Right hindlimb (tissue), 1 donor: Measurements from ENCODE around the gene SLC8A1.

Experiments used
- DNase-seq: peaks from one replicate; pipeline ENCODE4 v3.0.0-alpha.2; 2018

Gene SLC8A1

DNA sequence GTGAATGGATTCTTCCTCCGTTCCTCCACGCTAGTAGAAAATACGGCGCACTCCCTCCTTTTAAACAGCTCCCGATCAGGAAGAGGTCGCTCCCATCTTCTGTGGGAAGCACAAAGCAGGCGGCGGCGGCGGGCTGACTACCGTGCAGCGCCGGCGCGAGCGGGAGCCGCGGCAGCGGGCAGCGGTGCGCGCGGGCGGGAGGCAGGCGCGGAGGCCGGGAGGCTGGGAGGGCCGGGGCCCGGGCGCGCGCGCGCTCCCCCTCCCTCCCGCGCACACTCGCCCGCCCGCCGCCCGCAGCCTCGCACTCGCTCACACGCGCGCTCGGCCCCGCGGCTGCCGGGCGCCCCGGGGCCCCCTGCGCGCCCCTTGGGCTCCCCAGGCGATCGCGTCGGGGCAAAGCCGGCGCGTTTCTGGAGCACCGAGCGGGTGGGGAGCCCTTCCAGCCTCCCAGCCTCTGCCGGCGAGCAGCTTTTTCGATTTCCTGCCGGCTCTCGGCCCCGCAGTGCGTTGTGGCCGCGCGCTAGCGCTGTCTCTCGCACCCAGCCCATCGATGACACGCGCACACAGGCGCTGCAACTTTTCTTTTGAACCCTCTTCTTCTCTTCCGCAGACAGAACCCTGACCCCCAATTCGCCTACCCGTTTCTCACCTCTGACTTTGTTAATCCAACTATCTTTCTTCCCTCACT, at the start of gene SLC8A1:
TSS of gene SLC8A1 (minus strand) at position 173 of the 688 bp plus-strand sequence.
- DNase-seq, result peak; percentile 59

DNA sequence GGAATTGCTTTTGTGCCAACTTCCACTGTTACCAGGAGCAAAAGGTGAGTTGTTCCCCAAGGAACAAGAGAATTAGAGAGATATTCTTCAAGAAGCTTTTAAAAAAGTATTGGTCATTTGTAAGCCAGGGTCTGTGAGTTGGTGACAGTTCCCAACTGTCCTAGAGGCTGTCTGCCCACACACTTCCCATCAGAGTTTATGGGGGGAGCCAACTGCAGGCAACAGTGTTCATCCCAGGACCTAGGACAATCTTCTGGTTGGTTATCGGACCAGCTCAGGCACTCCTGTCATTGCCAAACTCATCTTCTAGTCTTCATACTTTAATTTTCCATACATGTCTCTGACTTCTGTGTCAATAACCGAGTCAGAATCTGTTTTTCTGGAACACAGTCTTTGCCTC, 47.5 kb upstream of the SLC8A1 start:
- no peak for DNase-seq

DNA sequence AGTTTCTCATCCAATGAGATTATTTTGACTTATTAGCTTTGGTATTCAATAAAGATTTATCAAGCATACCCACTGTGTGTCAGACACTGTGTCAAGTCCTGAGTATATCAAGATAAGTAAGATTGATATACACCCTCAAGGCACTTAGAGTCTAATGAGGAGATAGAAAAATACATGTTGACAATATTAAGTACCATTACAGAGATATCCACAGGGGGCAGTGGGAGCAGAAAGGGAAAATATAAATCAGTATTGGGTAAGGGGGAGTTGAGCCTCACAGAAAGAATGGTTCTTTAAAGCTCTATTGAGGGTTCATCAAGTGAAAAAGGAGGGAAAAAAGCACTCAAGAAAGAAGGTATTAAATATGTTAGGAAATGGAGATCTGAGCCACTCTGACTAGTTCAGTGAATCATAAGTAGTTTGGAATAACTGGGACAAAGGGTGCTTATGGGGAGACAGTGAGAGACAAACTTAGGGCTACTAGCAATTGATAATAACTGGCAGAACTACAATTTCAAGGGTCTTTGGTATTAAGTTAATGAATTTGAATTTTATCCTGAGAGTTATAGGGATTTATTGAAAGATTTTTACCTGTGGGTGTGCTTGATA, 45.5 kb upstream of the SLC8A1 start:
- DNase-seq, result no peak

DNA sequence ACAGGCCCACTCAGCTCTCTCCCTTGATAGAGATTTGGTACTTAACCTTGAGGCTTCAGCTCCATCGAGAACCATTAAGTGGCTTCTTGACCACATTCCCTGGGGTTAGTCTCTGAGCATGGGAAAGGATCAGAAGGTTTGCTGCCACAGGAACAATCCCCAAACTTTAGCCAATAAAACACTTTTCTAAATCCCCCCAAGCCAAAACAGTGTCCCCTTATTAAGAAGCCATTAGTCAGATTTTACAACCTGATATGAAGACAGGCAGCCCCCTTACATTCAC, 37.7 kb upstream of the SLC8A1 start:
- no peak for DNase-seq

DNA sequence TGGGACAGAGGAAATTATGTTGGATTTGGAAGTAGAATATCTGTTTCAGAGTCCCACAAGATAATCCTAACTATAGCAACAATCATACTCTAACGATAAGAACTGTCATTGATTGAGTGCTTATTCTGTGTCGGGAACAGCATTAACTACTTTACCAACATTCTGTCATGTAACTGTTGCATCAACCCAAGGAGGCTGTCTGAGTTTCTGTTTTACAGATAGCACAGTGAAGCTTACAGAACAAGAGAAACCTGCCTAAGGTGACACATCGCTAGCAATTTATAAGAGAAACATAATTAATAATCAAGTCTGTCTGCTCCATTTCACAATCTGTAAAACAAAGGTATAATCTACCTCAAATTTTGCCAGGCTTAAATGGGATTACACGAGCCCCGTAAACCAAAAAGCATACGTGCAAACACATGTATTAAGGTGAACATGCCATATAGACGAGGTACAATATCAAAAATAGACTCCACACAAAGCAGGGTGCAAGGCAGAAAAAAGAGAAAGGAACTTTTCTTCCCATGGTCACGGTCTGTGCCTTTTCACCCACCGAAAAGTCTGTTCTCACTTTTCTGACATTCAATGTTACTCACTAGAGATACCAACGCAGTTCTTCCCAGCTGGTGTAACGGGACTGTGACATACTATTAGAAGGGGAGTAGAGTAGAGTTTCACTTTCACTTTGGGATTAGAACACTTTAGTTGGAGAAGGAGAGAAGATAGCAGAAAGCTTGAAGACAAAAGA, 37.2 kb upstream of the SLC8A1 start:
- DNase-seq, result no peak

DNA sequence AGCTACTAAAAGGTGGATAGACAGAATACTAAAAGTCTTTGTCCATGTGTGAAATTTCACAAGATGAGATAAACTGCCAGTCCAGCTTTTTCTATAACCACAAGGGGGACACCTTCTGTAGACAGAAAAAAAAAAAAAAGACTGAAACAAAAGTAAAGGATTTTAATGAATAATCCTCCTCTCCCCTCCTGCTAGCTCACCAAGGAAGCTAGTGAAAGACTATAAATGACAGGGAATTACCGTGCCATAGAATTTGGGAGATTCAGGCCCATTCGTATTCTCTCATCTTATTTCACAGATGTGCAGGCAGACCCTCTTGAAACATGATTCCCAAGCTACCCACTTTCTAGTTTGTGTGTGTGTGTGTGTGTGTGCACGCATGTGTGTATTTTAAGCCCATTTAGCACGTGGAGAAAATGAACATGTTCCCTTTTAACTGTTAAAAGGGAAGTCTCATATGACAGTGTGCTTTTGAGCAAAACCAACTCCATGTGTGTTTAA, 36.3 kb upstream of the SLC8A1 start:
- DNase-seq, result no peak

DNA sequence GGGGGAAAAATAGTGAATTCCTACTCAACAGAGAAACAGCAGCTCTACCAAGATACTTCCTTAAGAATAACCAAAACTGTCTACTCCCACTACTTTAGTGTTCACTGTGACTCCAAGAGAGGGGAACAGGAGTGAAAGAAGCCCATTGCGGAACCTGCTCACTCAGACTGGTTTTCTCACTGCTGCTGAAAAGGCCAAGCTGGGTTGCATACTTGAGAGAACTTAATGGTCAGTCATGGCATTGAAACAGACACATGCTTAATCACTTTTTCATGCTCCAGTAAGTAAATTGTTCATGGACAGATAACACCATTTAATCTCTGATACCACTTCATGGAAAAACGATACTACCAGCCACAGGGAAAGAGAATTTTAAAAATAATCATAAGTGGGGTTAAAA, 35.7 kb upstream of the SLC8A1 start:
- DNase-seq, result no peak

DNA sequence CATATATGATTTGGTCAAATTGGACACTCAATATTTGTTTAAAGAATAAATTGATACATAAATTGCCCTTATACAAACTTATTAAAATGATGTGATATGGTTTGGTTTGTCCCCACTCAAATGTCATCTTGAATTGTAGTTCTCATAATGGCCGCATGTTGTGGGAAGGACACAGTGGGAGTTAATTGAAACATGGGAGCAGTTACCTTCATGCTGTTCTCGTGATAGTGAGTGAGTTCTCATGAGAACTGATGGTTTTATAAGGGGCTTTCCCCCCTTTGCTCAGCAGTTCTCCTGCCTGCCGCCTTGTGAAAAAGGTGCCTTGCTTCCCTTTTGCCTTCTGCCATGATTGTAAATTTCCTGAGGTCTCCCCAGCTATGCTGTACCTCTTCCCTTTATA, 34.0 kb upstream of the SLC8A1 start:
- DNase-seq, result no peak

DNA sequence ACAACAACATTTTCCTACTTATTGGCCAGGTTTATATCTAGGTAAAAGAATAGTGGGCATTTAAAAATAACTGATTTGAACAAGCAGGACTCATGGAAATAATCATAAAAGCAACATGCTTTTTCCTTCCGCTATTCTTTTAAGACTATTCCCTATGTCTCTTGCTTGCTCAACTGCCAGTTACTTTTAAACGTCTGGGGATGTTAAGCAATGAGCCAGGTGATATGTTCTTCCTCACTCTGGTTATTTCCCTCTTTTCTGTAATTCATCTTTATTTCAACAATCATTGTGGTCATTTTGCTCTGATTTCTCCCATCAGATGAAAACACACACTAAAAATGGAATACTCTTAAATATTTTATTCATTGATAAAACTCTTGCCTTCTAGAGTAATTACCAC, 33.4 kb upstream of the SLC8A1 start:
- no peak for DNase-seq

DNA sequence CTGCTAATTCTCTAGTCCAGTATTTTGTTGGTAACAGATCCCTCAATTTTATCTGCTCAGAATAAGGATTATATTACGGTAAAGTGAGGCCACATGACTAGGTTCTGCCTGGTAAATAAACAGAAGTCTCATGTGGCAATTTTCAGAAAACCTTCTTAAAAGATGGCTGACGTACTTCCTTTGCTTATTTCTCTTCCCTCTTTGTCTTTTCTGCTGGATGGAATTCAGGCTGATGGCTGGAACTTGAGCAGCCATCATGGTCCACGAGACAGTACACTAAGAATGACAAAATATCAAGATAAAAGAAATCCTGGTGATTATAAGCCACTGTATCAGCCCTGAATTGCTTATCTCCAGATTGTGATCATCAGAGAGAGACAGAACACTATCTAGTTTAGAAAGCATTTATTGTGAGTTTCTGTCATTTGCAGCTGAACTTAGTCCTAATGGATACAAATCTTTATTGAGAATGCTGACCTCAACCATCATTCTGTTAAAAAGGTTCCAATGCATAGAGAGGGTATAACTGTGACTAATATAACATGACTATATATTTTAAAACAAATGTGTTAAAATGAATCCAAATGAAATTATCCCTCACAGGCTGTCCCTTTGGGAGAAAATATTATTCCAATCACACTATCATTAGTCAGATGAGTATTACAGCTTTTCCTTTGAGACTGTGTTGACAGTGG, 31.8 kb upstream of the SLC8A1 start:
- no peak for DNase-seq

DNA sequence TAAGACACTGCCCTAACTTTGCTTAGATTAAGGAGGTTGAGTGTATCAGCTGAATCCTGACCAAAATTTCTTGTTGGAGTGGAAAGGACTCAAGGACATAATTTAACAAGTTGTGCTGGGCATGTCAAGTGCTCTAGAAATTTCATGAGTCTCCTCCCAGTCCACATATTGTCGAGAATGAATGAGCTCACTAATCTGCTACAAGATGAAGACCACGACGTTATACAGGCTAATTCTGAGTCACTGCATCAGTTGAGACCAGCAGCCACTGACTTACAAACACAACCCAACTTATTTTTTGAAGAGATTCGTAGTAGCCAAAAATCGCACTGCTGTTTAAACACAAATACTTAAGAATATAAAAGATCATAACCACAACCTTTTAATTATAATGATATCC, 28.7 kb upstream of the SLC8A1 start:
- no peak for DNase-seq

DNA sequence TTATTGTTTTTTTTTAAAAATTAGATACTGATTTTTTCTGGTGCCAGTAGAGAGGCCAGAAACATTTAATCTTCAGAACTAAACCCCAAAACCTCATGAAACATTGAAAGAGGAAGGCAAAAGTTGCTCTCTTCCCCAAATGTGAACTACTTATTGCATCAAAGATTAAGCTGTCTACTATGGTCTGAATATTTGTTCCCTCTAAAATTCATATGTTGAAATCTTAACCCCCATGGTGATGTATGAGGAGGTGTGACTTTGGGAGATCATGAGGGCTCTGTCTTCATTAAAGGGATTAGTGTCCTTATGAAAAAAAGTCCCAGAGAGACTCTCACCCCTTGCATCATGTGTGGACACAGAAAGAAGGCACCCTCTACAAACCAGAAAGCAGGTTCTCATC, 28.2 kb upstream of the SLC8A1 start:
- no peak for DNase-seq

DNA sequence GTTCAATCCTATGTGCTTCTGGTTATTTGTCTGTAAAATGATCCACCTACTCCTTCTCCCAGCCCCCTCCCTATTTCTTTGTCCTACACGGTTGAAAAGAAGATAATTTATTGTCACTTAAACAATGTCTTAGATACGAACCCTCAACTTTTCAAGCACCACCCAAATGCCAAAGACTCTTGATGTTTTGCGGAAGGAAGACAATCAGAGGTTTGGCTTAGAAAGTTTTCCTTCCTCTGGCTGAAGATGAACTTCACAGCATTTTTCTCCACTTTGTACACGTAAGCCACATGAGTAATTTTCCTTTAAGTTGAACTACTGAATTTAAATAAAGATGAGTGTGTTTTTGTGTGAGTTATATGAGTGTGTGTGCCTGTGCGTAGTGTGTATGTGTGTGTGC, 25.5 kb upstream of the SLC8A1 start:
- DNase-seq, result no peak

DNA sequence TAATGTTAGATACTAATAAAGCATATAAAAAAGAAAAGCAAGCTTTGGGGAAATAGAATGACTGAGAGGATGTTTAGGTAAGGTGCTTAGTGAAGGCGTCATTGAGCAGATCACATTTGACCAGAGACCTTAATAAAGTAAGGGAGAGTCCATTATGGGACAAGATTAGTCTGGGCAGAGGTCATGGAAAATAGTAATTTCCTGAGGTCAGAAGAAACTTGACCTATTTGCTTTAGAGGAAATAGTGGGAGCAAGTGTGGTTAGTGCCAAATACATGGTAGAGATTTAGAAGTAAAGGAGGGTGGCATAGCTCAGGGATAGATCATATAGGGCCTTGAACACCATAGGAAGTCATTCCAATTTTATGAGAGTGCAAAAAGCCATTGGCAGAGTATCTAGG, 24.5 kb upstream of the SLC8A1 start:
- no peak for DNase-seq

DNA sequence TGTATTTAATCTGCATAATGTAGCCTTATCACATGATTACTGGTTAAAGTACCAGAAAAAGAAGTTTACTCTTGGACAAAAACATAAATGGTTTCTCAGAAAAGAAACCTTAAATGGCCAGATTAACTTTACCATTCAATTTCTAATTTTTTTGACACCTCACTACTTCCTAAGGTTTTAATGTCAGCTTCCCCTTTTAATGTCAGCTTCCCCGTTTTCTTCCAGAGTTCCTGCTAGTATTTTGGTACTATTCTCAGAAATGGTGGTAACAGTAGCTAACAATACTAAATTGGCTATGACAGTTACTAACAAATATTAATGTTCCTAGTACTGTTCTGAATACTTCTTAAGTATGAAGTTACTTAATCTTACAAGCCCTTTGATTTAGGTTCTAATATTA, 22.4 kb upstream of the SLC8A1 start:
- no peak for DNase-seq

DNA sequence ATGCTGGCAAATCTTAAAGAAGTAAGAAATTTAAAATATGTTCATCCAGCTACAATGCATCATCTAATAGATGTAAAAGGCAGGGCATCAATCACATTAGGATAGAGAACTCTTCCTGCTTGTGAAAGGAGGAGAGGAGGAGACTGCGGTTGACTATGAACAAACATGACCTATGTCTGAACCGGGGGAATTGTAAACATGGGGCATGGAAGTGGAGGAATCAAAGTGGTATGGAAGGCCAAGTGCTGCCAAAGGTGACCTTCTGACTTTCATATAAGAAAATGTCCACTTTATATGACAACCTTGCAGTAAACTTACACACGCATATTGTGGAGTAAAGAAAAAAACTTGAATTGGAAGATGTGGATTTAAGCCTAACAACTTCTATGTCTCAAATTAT, 20.0 kb upstream of the SLC8A1 start:
- no peak for DNase-seq

DNA sequence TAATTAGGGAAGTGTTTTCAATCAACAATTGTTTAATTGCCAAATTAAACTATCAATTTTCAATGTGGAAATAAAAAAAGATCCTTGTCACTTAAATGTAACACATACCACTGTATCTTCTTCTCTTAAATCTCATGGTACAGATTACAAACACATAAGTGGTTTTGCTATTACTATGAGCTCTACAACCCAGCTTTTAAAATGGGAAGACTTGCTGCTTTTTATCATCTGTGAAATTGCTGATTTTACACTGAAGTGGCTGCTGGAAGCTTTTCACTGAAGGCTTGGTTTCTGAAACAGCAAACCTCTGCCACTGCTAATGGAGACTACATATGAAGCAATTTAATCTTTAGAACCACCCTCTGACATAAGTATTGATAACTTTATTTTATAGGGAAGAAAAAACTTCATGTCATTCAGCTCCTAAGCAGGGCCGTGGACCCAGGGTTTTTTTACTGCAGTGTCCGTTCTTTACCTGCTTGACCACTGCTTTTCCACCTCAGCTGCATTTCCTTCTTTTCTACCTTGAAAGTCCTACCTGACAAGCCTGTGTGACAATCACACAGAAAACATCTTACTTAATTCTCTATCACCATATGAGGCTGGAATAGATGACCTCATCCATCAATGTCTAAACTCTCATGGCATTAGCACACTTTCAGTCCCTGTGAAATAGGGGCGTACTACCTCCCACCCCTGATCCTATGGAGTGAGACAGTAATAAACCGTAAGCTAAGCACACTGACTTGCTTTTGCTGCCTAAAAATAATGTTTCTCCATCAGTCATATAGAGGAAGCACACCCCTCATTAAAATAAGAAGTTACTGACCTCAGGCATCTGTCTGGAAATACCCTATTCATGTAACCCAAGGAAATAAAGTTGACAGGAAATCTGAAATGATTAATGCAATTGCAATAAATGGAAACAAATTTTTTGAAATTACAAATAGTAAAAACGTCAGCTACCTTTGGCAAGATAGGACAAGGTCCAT, 19.2 kb upstream of the SLC8A1 start:
- no peak for DNase-seq

DNA sequence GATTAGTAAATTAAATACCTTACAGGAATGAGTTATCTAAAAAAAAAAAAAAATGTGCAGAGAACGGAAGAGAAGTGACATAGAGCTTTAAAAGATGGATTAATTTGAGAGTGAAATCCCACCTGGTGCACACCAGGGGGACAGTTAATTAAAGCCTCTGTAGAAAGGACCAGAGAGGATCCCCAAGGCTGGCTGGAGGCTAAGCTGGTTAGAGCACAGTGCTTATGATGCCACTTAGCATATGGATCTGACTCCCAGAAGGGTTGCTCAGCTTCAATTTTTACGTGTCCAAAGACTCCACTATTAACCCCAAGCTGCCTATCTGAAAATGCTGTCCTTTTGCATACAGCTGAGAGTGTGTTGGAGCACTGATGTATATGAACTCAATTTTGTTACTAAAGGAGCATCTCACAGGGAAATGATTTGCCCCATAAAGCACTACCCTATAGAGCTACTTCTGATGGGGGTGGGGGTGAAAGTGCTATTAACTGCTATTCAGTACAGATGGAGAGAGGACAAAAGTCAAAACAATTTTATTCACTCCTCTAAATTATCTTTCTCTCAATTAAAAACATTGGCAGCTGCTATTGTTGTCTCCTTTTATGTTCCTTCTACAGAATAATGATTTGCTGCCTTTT, 15.2 kb upstream of the SLC8A1 start:
- no peak for DNase-seq

DNA sequence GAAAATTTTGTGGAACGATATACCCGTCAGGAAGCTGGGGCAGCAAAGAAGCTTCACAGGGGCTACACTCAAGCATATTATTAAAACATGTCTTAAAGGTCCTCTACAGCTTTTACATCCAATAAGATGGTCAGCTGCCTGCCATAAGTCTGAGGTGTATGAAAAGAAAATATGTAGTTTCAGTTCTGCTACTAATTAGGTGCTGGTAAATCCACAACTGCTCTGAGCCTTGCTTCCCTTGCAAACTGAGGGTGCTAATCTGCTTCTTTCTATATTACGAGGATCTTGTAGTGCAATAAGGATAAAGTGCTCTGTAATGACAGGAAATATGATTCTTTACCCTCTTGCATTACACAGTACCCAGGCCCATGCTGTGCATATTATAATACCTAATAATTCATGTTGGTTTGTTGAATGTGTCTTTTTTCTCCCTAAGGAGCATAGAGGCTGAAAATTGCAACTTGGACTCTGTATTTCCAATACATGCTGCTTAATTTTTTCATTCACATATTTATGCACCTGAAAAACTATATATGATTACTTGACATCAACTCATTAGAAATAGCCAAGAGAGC, 14.5 kb upstream of the SLC8A1 start:
- DNase-seq, result no peak

DNA sequence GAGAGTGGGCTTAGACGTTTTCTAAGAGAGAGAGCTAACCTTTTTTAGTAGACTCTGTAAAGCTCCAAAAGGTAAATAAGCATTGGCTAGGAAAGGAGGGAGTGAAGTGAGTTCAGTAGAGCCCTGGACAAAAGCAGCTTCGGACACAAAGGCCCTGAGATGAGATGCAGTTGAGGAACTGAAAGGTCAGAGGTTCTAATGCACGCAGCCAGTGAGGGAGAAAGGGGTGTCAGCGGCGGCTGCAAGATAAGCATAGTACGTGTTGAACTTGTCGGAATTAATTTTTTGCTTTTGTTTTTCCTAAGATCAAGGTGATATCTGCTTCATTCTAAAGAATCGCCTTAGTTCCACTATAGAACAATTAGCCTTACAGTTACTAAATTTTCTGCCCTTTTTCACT, 11.2 kb upstream of the SLC8A1 start:
- DNase-seq, result no peak

DNA sequence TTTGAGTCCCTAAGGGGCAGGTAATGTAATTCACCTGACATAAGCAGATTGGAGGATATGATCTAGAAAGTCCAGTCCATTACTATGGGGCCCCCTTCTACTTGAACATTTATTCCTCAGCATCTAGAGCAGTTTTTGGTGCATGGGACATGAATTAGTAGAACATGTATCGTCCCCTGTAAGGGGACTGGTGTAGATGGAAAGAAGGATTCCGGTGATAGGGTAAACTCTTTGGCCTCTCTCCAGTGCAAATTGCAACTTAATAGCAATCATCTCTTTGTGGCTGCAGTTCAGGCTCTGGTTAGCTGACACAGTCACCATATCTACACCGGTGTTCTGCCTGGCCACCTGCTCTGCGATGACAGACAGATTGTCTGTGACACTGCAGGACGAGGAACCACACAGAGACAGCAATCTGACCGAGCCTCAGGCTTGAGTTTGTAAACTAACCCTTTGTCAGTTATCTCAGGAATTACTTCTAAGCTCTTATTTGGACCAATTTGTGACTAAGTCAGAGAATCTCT, 6.4 kb upstream of the SLC8A1 start:
- DNase-seq, result no peak
